ENCODE measurements around the gene NUP210L. TPM values are rescaled to one million over a fixed set of nuclear protein-coding genes. Genes with fewer than 3 reads are reported as not detected.
"Not testable (repeated sequence)": the region's sequence is repeated elsewhere in the genome, so short reads cannot be mapped to it uniquely, and the experiment has no call there.

Gene NUP210L
- total and polyA plus RNA-seq, 8 donors = 0.02 to 0.06 (median 0.05) TPM; not detected in 4

DNA sequence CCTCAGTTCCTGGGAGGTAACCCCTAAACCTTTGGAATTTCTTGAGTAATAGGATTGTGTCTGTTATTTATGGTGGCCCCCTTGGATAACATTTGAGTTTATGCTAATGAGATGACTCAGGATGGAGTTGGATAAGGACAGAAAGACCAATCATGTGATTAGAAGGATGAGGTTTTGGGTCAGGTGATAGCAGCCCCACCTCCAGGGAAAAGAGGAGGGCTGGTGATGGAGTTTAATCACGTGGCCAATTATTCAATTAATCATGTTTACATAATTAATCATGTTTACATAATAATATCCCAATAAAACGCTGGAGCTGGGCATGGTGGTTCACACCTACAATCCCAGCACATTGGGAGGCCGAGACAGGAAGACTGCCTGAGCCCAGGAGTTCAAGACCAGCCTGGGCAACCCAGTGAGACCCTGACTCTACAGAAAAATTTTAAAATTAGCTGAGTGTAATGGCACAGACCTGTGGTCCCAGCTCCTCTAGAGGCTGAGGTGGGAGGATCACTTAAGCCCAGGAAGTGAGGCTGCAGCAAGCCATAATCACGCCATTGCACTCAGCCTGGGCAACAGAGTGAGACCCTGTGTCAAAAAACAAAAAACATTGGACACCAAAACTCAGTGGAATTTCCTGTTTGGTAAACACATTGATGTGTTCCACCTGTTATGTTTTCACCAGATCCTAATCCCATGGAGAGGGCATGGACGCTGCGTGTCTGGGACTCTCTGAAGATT lies 73.3 kb downstream of the NUP210L start:
- Histone ChIP-seq H3K9me3 (no peaks in the 10 kb centered on the region), H3K4me3 (no peak overlapping the region), H3K27me3 (no peaks in the 10 kb centered on the region), H3K36me3 (no peaks in the 10 kb centered on the region), H3K27ac (no peak overlapping the region), H3K4me1 (no peaks in the 10 kb centered on the region)
- WGBS, 2 donors = 59 to 64% methylated on average over 6 of the region's 6 CpGs
- ATAC-seq (no peak), FAIRE-seq (no peak), DNase-seq (no peak)
- no peak for TF ChIP-seq CTCF (IDR thresholded peaks at IDR 0.05)
- intact Hi-C loops (cut with DNase I) = no loop called here

GRCh38 chr1:154076413-154076812 lies 78.5 kb downstream of the NUP210L start:
- Histone ChIP-seq H3K9me3 (no peaks in the 10 kb centered on the region), H3K27ac (no peak overlapping the region), H3K4me1 (no peaks in the 10 kb centered on the region), H3K27me3 (no peaks in the 10 kb centered on the region), H3K4me3 (no peak overlapping the region), H3K36me3 (no peaks in the 10 kb centered on the region)
- TF ChIP-seq CTCF (IDR thresholded peaks at IDR 0.05) = no peak
- DNase-seq (no peak), FAIRE-seq (no peak), ATAC-seq (no peak)
- intact Hi-C loops (cut with DNase I) = no loop called here
- WGBS, 2 donors = 63 to 75% methylated on average over 2 of the region's 2 CpGs

- Histone ChIP-seq H3K27ac (no peak overlapping the region), H3K27me3 (no peaks in the 10 kb centered on the region), H3K9me3 (no peaks in the 10 kb centered on the region), H3K4me1 (no peaks in the 10 kb centered on the region), H3K36me3 (no peaks in the 10 kb centered on the region), H3K4me3 (no peak overlapping the region)
- DNase-seq (no peak), ATAC-seq (no peak), FAIRE-seq (no peak)
- intact Hi-C loops (cut with DNase I) = no loop called here
- no peak for TF ChIP-seq CTCF (IDR thresholded peaks at IDR 0.05)
- WGBS, 2 donors = 48 to 66% methylated on average over 2 of the region's 2 CpGs
These were observed 79.1 kb downstream of the NUP210L start for GRCh38 chr1:154075746-154076145.

GRCh38 chr1:154062309-154062708 lies 92.6 kb downstream of the NUP210L start:
- Histone ChIP-seq H3K36me3 (no peaks in the 10 kb centered on the region), H3K4me1 (no peaks in the 10 kb centered on the region), H3K9me3 (no peaks in the 10 kb centered on the region), H3K4me3 (no peak overlapping the region), H3K27ac (no peak overlapping the region), H3K27me3 (no peaks in the 10 kb centered on the region)
- intact Hi-C loops (cut with DNase I) = no loop called here
- ATAC-seq (no peak), FAIRE-seq (no peak), DNase-seq (no peak)
- TF ChIP-seq CTCF (IDR thresholded peaks at IDR 0.05) = no peak
- WGBS, 2 donors = 74 to 78% methylated on average over 1 of the region's 1 CpG

DNA sequence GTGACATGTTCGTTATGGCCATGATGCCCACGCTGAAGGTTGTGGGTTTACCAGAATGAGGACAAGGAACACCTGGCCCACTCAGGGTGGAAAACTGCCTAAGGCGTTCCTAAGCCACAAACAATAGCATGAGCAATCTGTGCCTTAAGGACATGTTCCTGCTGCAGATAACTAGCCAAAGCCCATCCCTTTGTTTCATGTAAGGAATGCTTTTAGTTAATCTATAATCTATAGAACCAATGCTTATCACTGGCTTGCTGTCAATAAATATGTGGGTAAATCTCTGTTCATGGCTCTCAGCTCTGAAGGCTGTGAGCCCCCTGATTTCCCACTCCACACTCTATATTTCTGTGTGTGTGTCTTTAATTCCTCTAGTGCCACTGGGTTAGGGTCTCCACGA lies 107.4 kb downstream of the NUP210L start:
- H3K27me3 ChIP-seq; H3K36me3 ChIP-seq; H3K4me1 ChIP-seq; intact Hi-C loops (cut with DNase I); H3K27ac ChIP-seq; FAIRE-seq; H3K4me3 ChIP-seq; ATAC-seq; DNase-seq; H3K9me3 ChIP-seq: not testable (repeated sequence)
- WGBS, 2 donors = 32 to 72% methylated on average over 3 to 4 of the region's 4 CpGs

GRCh38 chr1:154033697-154034096 lies 121.2 kb downstream of the NUP210L start:
- H3K27me3 ChIP-seq; H3K9me3 ChIP-seq; DNase-seq; intact Hi-C loops (cut with DNase I); H3K4me1 ChIP-seq; FAIRE-seq; ATAC-seq; H3K36me3 ChIP-seq; H3K27ac ChIP-seq; H3K4me3 ChIP-seq: not testable (repeated sequence)
- WGBS, 2 donors = 90 to 98% methylated on average over 1 of the region's 1 CpG

Data from pancreas (tissue), 10 donors.